GM19328 (cell line): Measurements from ENCODE around the gene PTPRE.

ENCODE experiments used
- ATAC-seq: cut with Tn5 transposase; IDR thresholded peaks from one replicate; pipeline ENCODE4 v1.9.1; 2021; ENCODE audit warnings: mild to moderate bottlenecking, moderate library complexity; ENCODE audit not compliant: unreplicated experiment

The PTPRE gene

GRCh38 chr10:127997271-127997670 lies 90.4 kb downstream of the PTPRE start:
- no peak for ATAC-seq

GRCh38 chr10:127997937-127998336 lies 91.0 kb downstream of the PTPRE start:
- no peak for ATAC-seq

GRCh38 chr10:127998501-127999144 lies 91.7 kb downstream of the PTPRE start:
- ATAC-seq: no peak

GRCh38 chr10:127999297-128000129 lies 92.6 kb downstream of the PTPRE start:
- ATAC-seq: no peak

- ATAC-seq: no peak
Observed at GRCh38 chr10:128000471-128001362, 93.8 kb downstream of the PTPRE start.

GRCh38 chr10:128001363-128001745 lies 94.5 kb downstream of the PTPRE start:
- ATAC-seq: no peak

DNA sequence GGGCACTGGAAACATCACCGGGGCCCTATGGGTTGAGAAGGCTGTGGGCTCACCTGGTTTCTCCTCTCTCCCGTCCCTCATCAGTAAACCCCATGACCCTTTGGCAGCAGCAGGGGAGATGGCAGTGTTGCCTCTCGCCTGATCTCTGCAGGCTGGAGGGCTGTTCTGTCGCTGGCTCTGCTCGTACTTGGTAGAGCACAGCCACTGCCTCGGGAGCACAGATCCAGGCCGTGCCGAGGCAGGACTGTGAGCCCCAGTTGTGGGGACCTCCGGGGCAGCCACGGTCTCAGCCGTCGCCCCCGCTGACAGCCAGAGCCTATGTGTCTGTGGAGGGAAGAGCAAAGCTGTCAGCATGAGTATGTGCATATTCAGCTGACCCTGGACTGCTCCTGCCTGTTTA lies 94.9 kb downstream of the PTPRE start:
- ATAC-seq: no peak

- ATAC-seq: no peak
Observed at GRCh38 chr10:128003521-128003920, 96.6 kb downstream of the PTPRE start.

DNA sequence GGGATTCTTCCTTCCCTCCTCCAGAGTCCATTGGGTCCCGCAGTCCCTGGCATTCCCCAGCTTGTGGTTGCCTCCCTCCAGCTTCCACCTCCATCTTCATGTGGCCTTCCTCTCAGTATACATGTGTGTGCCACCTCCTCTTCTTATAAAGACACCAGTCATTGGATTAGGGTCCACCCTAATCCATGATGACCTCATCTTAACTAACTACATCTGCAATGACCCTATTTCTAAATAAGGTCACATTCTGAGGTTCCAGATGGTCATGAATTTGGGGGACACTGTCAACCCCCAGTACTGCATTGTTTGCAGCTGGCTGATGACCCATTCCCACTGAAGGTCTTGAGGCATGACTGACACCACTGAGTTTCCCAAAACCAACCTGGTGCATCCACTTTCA lies 99.0 kb downstream of the PTPRE start:
- no peak for ATAC-seq

DNA sequence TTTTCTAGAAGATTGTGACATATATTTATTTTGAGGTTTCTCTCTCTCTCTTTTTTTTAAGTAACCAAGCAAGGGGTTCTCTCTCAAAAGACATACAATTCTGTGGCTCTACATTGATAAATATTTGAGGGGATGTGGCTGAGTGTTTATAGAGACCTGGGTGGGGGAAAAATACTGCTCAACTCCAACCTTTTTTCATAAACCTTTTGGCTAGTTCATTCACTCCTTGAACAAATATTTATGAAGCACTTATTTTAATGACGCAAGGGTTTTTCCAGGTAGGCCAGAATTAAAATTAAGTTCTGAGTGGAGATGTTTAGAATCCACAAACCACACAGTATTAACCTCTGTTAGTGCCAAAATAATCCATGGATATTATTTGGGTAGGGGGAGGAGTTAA lies 100.2 kb downstream of the PTPRE start:
- no peak for ATAC-seq

GRCh38 chr10:128007971-128008370 lies 101.1 kb downstream of the PTPRE start:
- ATAC-seq: no peak

- ATAC-seq: no peak
Observed at GRCh38 chr10:128008521-128009250, 101.8 kb downstream of the PTPRE start.

GRCh38 chr10:128009372-128010126 lies 102.6 kb downstream of the PTPRE start:
- ATAC-seq: no peak

GRCh38 chr10:128011059-128011979 lies 104.4 kb downstream of the PTPRE start:
- ATAC-seq: peak; percentile 78

DNA sequence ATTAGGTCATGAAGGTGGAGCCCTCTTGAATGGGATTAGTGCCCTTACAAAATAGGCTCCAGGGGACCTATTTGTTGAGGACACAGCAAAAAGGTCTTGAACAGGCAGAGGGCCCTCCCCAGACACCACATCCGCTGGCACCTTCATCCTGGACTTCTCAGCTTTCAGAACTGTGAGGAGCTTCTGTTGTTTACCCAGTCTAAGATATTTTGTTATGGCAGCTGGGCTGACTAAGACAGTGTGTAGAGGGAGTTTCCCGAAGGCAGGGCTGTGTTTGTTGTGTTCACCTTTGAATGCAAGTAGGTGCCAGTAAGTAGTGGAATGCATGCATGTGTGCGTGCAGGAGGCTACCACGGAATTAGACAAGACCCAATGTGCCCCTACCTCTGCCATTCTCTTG lies 106.7 kb downstream of the PTPRE start:
- no peak for ATAC-seq

DNA sequence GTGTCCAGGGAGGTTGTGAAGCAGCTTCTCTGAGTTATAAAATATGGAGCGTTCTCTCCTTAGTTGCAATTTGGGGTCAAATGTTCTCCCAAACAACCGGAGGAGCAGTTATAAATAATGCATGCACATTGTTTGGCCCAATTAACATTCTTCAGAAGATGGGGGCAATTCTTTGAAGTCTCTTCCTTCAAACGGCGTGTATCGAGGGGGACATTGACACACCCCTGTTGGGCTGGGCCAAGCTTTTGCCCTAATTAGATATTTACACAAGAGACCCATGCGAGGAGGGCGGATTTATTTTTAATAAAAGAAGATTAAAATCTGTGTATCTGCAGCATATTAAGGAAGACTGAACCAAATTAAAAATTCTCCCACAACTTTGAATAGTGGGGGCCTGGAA lies 107.3 kb downstream of the PTPRE start:
- no peak for ATAC-seq

DNA sequence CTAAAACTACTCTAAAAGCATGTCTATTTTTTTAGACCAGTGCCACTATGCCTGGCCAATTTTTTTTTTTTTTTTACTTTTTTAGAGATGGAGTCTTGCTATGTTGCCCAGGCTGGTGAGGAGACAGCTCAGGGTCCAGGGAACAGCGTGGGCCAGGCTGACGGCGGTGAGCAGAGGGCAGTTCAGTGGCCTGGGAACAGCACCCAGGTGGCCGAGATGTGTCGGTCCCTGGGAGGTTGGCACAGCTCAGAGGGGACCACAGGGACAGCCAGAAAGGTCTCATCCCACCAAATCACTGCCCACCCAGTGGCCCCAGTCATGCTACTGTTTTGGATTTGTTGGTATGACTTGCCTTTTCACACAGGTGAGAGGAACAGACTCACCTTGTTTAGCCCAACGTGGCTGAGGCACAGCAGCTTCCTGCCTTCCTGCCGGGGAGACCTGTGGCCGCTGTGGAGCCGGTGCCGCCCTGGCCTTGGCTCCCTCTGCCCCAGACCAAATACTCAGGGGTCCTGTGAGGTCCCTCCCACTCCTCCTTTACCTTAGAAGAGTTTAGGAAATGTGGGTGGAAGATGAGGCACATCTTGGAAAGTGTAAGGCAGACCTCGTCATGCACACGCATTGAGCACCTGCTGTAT lies 109.6 kb downstream of the PTPRE start:
- no peak for ATAC-seq

DNA sequence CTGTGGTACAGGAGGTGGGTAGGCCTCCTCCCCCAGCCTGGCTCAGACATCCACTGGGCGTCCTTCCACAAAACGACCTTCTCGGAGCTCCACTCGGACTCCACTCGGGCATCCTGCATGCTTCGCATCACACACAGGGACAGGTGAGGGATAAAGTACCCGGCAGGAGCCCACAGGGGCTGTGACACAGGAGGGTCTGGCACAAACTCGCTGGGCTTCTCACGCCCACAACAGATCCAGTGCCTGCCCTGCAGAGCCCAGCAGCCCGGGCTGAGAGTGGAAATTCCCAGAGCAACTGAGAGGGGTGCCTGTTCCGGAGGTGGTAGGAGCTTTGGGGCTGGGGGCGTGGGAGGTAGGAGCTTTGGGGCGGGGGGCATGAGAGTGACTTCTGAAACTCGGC lies 110.9 kb downstream of the PTPRE start:
- no peak for ATAC-seq

DNA sequence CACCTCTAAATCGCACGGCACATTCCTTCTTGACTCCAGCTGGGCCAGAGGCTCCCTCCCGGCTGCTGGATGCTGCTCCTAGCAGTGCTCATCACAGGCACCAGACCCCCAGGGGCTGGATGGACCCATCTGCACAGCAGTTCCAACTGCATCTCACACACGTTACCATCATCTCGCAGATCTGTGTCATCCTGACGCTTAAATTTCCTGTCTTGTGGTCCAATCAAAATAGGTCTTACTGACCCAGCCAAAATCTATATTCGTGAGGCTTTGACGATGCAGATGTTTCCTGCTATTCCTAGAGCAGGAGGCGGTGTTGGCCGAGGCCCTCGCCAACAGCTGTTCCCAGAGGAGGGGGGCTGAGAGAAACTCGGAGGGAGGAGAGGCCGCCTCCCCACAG lies 111.3 kb downstream of the PTPRE start:
- no peak for ATAC-seq
